ENCODE data around the gene LRRN2. TPM values are rescaled to one million over a fixed set of nuclear protein-coding genes. Genes with fewer than 3 reads are reported as not detected.

The LRRN2 gene
- total RNA-seq, 3 donors from 2014 or later = 4.3 to 33.3 (median 26.4) TPM

- no peaks in the 10 kb centered on the region for H3K36me3 ChIP-seq (ENCODE audit: low read depth)
- H3K4me1 ChIP-seq (ENCODE audit: low read depth) = peaks cover 6% of the 10 kb centered on the region
- intact Hi-C loops (cut with DNase I, micrococcal nuclease) = no loop called here
- no peak overlapping the region for H3K4me3 ChIP-seq
- H3K9me3 ChIP-seq = no peaks in the 10 kb centered on the region
- ATAC-seq (no peak), DNase-seq (no peak)
- no peak for TF ChIP-seq CTCF (IDR thresholded peaks at IDR 0.05)
Observed at GRCh38 chr1:204702552-204703267, 17.2 kb upstream of the LRRN2 start.

- Histone ChIP-seq H3K36me3 (ENCODE audit: low read depth) (no peaks in the 10 kb centered on the region), H3K4me3 (no peak overlapping the region), H3K4me1 (ENCODE audit: low read depth) (peaks cover 6% of the 10 kb centered on the region), H3K9me3 (no peaks in the 10 kb centered on the region)
- DNase-seq (no peak), ATAC-seq (no peak)
- intact Hi-C loops (cut with DNase I, micrococcal nuclease) = no loop called here
- TF ChIP-seq CTCF (IDR thresholded peaks at IDR 0.05) = no peak
Observed at GRCh38 chr1:204701229-204701628, 15.7 kb upstream of the LRRN2 start.

GRCh38 chr1:204697893-204698292 is 12.4 kb upstream of the LRRN2 start:
- intact Hi-C loops (cut with DNase I, micrococcal nuclease) = no loop called here
- no peak for TF ChIP-seq CTCF (IDR thresholded peaks at IDR 0.05)
- DNase-seq = no peak

GRCh38 chr1:204696606-204697005 is 11.1 kb upstream of the LRRN2 start:
- intact Hi-C loops (cut with DNase I, micrococcal nuclease) = no loop called here
- ATAC-seq = no peak
- no peaks in the 10 kb centered on the region for H3K9me3 ChIP-seq
- DNase-seq = no peak
- no peak overlapping the region for H3K4me3 ChIP-seq
- H3K4me1 ChIP-seq (ENCODE audit: low read depth) = no peaks in the 10 kb centered on the region
- no peaks in the 10 kb centered on the region for H3K36me3 ChIP-seq (ENCODE audit: low read depth)
- no peak for TF ChIP-seq CTCF (IDR thresholded peaks at IDR 0.05)

More at GRCh38 chr1:204697893-204698292, 12.4 kb upstream of the LRRN2 start:
- no peak for ATAC-seq
- Histone ChIP-seq H3K4me3 (no peak overlapping the region), H3K36me3 (ENCODE audit: low read depth) (no peaks in the 10 kb centered on the region), H3K4me1 (ENCODE audit: low read depth) (no peaks in the 10 kb centered on the region), H3K9me3 (no peaks in the 10 kb centered on the region)

- Histone ChIP-seq H3K36me3 (ENCODE audit: low read depth) (no peaks in the 10 kb centered on the region), H3K9me3 (no peaks in the 10 kb centered on the region), H3K4me1 (ENCODE audit: low read depth) (no peaks in the 10 kb centered on the region), H3K4me3 (no peak overlapping the region)
- no peak for TF ChIP-seq CTCF (IDR thresholded peaks at IDR 0.05)
- intact Hi-C loops (cut with DNase I, micrococcal nuclease) = no loop called here
- ATAC-seq = no peak
- DNase-seq = no peak
Observed at GRCh38 chr1:204695692-204696091, 10.2 kb upstream of the LRRN2 start.

All from mucosa of descending colon (tissue), 3 donors.